ENCODE measurements around the gene TMEM156. TPM values are rescaled to one million over a fixed set of nuclear protein-coding genes. Genes with fewer than 3 reads are reported as not detected.
A peak's percentile ranks its signal among the peaks of the same experiment; 100 is the strongest.
"Not testable (repeated sequence)": the region's sequence is repeated elsewhere in the genome, so short reads cannot be mapped to it uniquely, and the experiment has no call there.

Gene TMEM156
- total and polyA plus RNA-seq, 12 donors = 0.10 to 1.1 (median 0.13) TPM; not detected in 7

DNA sequence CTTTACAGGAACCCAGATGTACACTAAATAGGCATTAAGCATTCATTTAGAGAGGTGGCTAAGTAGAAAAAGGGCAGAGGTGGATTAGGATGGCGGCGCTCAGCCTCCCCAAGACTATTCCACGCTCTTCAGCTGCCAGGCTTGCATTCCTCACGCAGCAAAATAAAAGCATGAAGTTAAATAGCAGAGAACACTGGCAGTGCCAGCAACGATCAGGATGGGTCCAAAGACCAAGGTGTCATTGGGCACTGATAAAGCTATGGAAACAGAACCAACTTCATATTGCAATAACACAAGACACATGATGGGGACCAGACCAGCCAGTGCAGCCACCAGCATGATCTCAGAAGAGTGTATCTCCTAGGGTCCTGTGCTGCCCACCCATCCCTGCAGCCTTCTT lies 42.0 kb downstream of the TMEM156 start:
- TF ChIP-seq, protein P1, sequence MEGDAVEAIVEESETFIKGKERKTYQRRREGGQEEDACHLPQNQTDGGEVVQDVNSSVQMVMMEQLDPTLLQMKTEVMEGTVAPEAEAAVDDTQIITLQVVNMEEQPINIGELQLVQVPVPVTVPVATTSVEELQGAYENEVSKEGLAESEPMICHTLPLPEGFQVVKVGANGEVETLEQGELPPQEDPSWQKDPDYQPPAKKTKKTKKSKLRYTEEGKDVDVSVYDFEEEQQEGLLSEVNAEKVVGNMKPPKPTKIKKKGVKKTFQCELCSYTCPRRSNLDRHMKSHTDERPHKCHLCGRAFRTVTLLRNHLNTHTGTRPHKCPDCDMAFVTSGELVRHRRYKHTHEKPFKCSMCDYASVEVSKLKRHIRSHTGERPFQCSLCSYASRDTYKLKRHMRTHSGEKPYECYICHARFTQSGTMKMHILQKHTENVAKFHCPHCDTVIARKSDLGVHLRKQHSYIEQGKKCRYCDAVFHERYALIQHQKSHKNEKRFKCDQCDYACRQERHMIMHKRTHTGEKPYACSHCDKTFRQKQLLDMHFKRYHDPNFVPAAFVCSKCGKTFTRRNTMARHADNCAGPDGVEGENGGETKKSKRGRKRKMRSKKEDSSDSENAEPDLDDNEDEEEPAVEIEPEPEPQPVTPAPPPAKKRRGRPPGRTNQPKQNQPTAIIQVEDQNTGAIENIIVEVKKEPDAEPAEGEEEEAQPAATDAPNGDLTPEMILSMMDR (IDR thresholded peaks at IDR 0.05) = no peak
- H3K27me3 ChIP-seq = no peaks in the 10 kb centered on the region
- peaks cover 0 to 20% (median 3%) of the 10 kb centered on the region in 9 donors for H3K4me1 ChIP-seq
- 84 to 95% methylated on average over 5 of the region's 5 CpGs for WGBS, 2 donors
- H3K4me3 ChIP-seq = no peak overlapping the region
- ATAC-seq (no peak), DNase-seq (no peak)
- H3K9me3 ChIP-seq = no peaks in the 10 kb centered on the region
- intact Hi-C loops (cut with DNase I) = no loop called here
- no peak overlapping the region for H3K27ac ChIP-seq
- H3K36me3 ChIP-seq = no peaks in the 10 kb centered on the region

DNA sequence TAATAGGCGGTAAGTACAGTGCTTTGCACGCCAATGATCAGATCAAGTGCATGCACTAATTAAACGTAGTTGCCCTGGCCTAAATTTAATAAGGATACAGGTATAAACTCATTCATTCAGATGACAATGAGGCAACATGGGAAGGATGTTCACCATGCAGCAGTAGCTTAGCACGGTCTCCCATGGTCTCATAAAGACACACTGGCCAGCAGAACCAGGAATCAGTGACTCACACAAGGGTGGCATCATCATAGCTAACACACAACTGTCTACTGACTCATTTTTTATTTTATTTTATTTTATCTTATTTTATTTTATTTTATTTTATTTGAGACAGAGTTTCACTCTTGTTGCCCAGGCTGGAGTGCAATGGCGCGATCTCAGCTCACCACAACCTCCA lies 42.7 kb downstream of the TMEM156 start:
- Histone ChIP-seq H3K27me3 (no peaks in the 10 kb centered on the region), H3K27ac (no peak overlapping the region), H3K36me3 (no peaks in the 10 kb centered on the region), H3K4me3 (no peak overlapping the region), H3K9me3 (no peaks in the 10 kb centered on the region), H3K4me1 (peaks cover 0 to 20% (median 3%) of the 10 kb centered on the region in 9 donors)
- intact Hi-C loops (cut with DNase I) = no loop called here
- TF ChIP-seq, protein P1 (IDR thresholded peaks at IDR 0.05) = no peak
- ATAC-seq (no peak), DNase-seq (no peak)
- WGBS, 2 donors = 95 to 96% methylated on average over 6 of the region's 6 CpGs

DNA sequence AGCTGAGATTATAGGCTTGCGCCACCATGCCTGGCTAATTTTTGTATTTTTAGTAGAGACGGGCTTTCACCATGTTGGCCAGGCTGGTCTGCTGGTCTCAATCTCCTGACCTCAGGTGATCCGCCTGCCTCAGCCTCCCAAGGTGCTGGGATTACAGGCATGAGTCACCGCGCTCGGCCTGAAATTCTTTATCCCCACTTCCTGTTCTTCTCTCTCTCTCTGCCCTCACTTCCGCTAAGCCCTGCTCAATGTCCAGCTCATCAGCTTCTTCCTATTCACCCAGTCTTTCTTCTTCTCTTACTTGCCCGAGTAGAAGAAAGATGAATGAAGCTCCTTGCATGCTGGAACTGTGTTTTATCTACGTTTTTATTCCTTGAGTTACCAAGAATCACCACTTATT lies 43.9 kb downstream of the TMEM156 start:
- DNase-seq; ATAC-seq; H3K27ac ChIP-seq; H3K4me3 ChIP-seq; intact Hi-C loops (cut with DNase I); H3K27me3 ChIP-seq; H3K9me3 ChIP-seq; H3K36me3 ChIP-seq: not testable (repeated sequence)
- 88 to 89% methylated on average over 9 of the region's 9 CpGs for WGBS, 2 donors
- peaks cover 0 to 20% (median 3%) of the 10 kb centered on the region in 9 donors for H3K4me1 ChIP-seq

DNA sequence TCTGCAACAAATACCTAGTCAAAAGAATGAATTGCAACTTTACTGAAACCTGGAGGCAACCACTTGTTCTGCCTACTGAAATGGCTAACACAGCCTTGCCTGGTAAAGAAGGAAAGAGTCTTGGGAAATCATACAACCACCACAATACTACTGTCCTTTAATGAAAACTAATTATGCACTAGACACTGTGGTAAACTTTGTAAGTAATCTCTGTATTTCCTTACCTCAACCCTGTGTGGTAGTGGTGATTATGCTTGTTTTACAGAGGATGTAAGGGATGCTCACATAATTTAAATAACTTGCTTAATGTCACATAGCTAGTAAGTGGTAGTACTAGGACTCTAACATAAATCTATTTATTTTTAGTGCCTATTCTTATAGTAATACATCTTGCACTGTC lies 44.7 kb downstream of the TMEM156 start:
- intact Hi-C loops (cut with DNase I) = no loop called here
- peaks cover 0 to 20% (median 3%) of the 10 kb centered on the region in 9 donors for H3K4me1 ChIP-seq
- DNase-seq = no peak
- TF ChIP-seq, protein P1 (IDR thresholded peaks at IDR 0.05) = no peak
- H3K27ac ChIP-seq = peak overlapping the region in 3 of 10 donors; percentile 12 to 33 (median 13)
- no peak overlapping the region for H3K4me3 ChIP-seq
- no peaks in the 10 kb centered on the region for H3K9me3 ChIP-seq
- ATAC-seq = no peak
- H3K36me3 ChIP-seq = no peaks in the 10 kb centered on the region
- peaks cover 0 to 4% (median 0%) of the 10 kb centered on the region in 7 donors for H3K27me3 ChIP-seq

DNA sequence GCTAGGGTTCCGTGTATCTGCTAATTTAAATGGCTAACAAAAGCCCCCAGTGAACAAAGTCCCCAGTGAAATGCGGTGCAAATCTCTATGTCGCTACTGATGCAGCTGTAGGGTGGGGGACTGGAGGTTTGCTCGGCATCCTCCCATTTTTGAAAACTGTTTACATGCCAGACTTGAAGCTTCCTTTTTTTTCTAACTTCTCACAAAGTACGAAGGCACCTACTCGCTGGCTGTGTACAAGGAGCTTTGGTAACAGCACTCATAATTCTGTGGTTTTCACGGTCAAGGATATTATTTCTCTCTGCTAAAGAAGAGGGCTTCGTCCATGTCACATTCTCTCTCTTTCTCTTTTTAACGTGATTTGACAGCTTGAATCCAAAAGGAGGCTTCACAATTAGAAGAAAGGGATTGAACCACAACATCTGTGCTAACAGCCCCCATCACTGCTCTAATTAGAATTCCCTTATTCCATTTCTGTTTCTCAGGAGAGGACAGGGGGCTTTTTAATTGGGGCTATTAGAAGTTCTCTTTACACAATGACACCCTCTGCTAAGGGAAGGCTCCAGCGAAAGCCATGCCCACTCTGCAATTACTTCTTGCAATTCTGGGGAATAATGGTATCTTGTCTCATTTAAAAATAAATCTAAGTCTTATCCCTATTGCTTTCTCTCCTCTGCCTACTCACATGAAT lies 46.7 kb downstream of the TMEM156 start:
- TF ChIP-seq, protein P1 (IDR thresholded peaks at IDR 0.05) = no peak
- intact Hi-C loops (cut with DNase I) = no loop called here
- Histone ChIP-seq H3K4me1 (peaks cover 0 to 20% (median 3%) of the 10 kb centered on the region in 9 donors), H3K9me3 (no peaks in the 10 kb centered on the region), H3K4me3 (no peak overlapping the region), H3K27ac (no peak overlapping the region), H3K36me3 (no peaks in the 10 kb centered on the region), H3K27me3 (peaks cover 0 to 4% (median 0%) of the 10 kb centered on the region in 7 donors)
- DNase-seq (no peak), ATAC-seq (no peak)
- 74 to 81% methylated on average over 10 of the region's 10 CpGs for WGBS, 2 donors
